HG03460 (cell line): ENCODE measurements around the gene NDUFS4.
"Not testable (repeated sequence)": the region's sequence is repeated elsewhere in the genome, so short reads cannot be mapped to it uniquely, and the experiment has no call there.

Source experiments
- ATAC-seq: cut with Tn5 transposase; IDR thresholded peaks from one replicate; pipeline ENCODE4 v1.9.1; 2021; ENCODE audit not compliant: unreplicated experiment

NDUFS4 gene

GRCh38 chr5:53649352-53649751, 88.9 kb downstream of the NDUFS4 start:
- no peak for ATAC-seq

- not testable (repeated sequence) for ATAC-seq
Observed at GRCh38 chr5:53660573-53660972, 100.1 kb downstream of the NDUFS4 start.

GRCh38 chr5:53665313-53665712, 104.9 kb downstream of the NDUFS4 start:
- not testable (repeated sequence) for ATAC-seq

- no peak for ATAC-seq
Observed at GRCh38 chr5:53667621-53668020, 107.2 kb downstream of the NDUFS4 start.

GRCh38 chr5:53671447-53671846, 111.0 kb downstream of the NDUFS4 start:
- no peak for ATAC-seq

- ATAC-seq = no peak
Observed at GRCh38 chr5:53674121-53674520, 113.7 kb downstream of the NDUFS4 start.

- no peak for ATAC-seq
Observed at GRCh38 chr5:53677632-53678031, 117.2 kb downstream of the NDUFS4 start.

- no peak for ATAC-seq
Observed at GRCh38 chr5:53678981-53679660, 118.7 kb downstream of the NDUFS4 start.

- ATAC-seq = no peak
Observed at GRCh38 chr5:53681079-53681478, 120.6 kb downstream of the NDUFS4 start.

GRCh38 chr5:53691014-53691413, 130.6 kb downstream of the NDUFS4 start:
- no peak for ATAC-seq

- no peak for ATAC-seq
Observed at GRCh38 chr5:53694520-53695022, 134.1 kb downstream of the NDUFS4 start.

GRCh38 chr5:53710405-53710804, 150.0 kb downstream of the NDUFS4 start:
- ATAC-seq = not testable (repeated sequence)

GRCh38 chr5:53712327-53712726, 151.9 kb downstream of the NDUFS4 start:
- ATAC-seq = no peak

- ATAC-seq = no peak
Observed at GRCh38 chr5:53713978-53714666, 153.7 kb downstream of the NDUFS4 start.

- ATAC-seq = no peak
Observed at GRCh38 chr5:53714667-53715010, 154.2 kb downstream of the NDUFS4 start.

- ATAC-seq = no peak
Observed at GRCh38 chr5:53726121-53726520, 165.7 kb downstream of the NDUFS4 start.

- no peak for ATAC-seq
Observed at GRCh38 chr5:53730943-53731342, 170.5 kb downstream of the NDUFS4 start.
